Spleen (tissue), 7 donors: ENCODE measurements around the gene IL24.

Source experiments
- CTCF ChIP-seq, 11 experiments: fragments of 200-600 bp in 7 of 11; fragments of 450-650 bp in 4 of 11; sonication (generic) in 4 of 11; IDR thresholded peaks in 8 of 11; conservative IDR thresholded peaks in 3 of 11; 1 replicate in 7 of 11; 2 replicates in 4 of 11; pipeline versions ENCODE4 v1.4.0 to v1.8.0; 2016 to 2021; ENCODE audit warnings: antibody characterized with exemption in 11 of 11, inconsistent platforms in 4 of 11, mild to moderate bottlenecking in 1 of 11
- POLR2A ChIP-seq, 3 donors: fragments of 450-650 bp; IDR thresholded peaks; one replicate each; pipeline ENCODE4 v1.5.1; 2017; ENCODE audit warnings: antibody characterized with exemption in 3 of 3, mild to moderate bottlenecking in 1 of 3
- POLR2AphosphoS5 ChIP-seq, 3 donors: sonication (generic); formaldehyde crosslinking; IDR thresholded peaks; one replicate each; pipeline ENCODE4 v1.5.1; 2017; ENCODE audit warnings: antibody characterized with exemption in 3 of 3
- donor health status: DM: no; HTN: no; CAD: no; lungs with moderate emphysema.
- donor health status: DM: no; HTN: no; CAD: no.
- donor health status: DM: no; HTN: no; CAD: no.

- TF ChIP-seq CTCF (IDR thresholded peaks at IDR 0.05 in 8 of 11, conservative IDR thresholded peaks at IDR 0.05 in 3 of 11) (peak in 1 of 11 experiments; percentile 7), POLR2AphosphoS5 (IDR thresholded peaks at IDR 0.05) (peak; percentile 64 to 84 (median 75)), POLR2A (IDR thresholded peaks at IDR 0.05) (no peak)
These were observed 12.1 kb downstream of the IL24 start for GRCh38 chr1:206909161-206909882.
